GM19043 (cell line): ENCODE data around the gene FHOD3.
A peak's percentile ranks its signal among the peaks of the same experiment; 100 is the strongest.

Experiments
- ATAC-seq: cut with Tn5 transposase; IDR thresholded peaks from one replicate; pipeline ENCODE4 v1.9.1; 2021; ENCODE audit warnings: low read depth; ENCODE audit not compliant: unreplicated experiment

The FHOD3 gene

GRCh38 chr18:36675076-36675475 is 377.6 kb downstream of the FHOD3 start:
- ATAC-seq: no peak

GRCh38 chr18:36675542-36675941 is 378.0 kb downstream of the FHOD3 start:
- ATAC-seq: no peak

GRCh38 chr18:36676629-36677028 is 379.1 kb downstream of the FHOD3 start:
- ATAC-seq: no peak

GRCh38 chr18:36680042-36680441 is 382.5 kb downstream of the FHOD3 start:
- no peak for ATAC-seq

- ATAC-seq: no peak
Measured at GRCh38 chr18:36685580-36685979, 388.1 kb downstream of the FHOD3 start.

- peak; percentile 51 for ATAC-seq
Measured at GRCh38 chr18:36688020-36688965, 390.8 kb downstream of the FHOD3 start.

- ATAC-seq: no peak
Measured at GRCh38 chr18:36692371-36692770, 394.9 kb downstream of the FHOD3 start.

GRCh38 chr18:36692921-36693332 is 395.4 kb downstream of the FHOD3 start:
- no peak for ATAC-seq

- ATAC-seq: no peak
Measured at GRCh38 chr18:36693931-36694620, 396.6 kb downstream of the FHOD3 start.

GRCh38 chr18:36695806-36696205 is 398.3 kb downstream of the FHOD3 start:
- ATAC-seq: no peak

- ATAC-seq: no peak
Measured at GRCh38 chr18:36697905-36698304, 400.4 kb downstream of the FHOD3 start.

GRCh38 chr18:36700955-36701354 is 403.4 kb downstream of the FHOD3 start:
- no peak for ATAC-seq

GRCh38 chr18:36702401-36703013 is 405.0 kb downstream of the FHOD3 start:
- no peak for ATAC-seq

- ATAC-seq: no peak
Measured at GRCh38 chr18:36704156-36704555, 406.6 kb downstream of the FHOD3 start.

GRCh38 chr18:36706134-36706881 is 408.8 kb downstream of the FHOD3 start:
- no peak for ATAC-seq

GRCh38 chr18:36708366-36708765 is 410.9 kb downstream of the FHOD3 start:
- ATAC-seq: no peak

GRCh38 chr18:36709315-36709714 is 411.8 kb downstream of the FHOD3 start:
- no peak for ATAC-seq

GRCh38 chr18:36711014-36711725 is 413.7 kb downstream of the FHOD3 start:
- no peak for ATAC-seq

GRCh38 chr18:36711813-36712444 is 414.4 kb downstream of the FHOD3 start:
- ATAC-seq: no peak
